Osteocyte (in vitro differentiated cells): ENCODE measurements around the gene ESM1. TPM values are rescaled to one million over a fixed set of nuclear protein-coding genes. Genes with fewer than 3 reads are reported as not detected.

ENCODE experiments used
- DNase-seq: peaks from one replicate; pipeline ENCODE4 v3.0.0; 2021; ENCODE audit warnings: mixed read lengths; ENCODE audit not compliant: unreplicated experiment; ENCODE audit errors: extremely low spot score
- H3K27ac Mint-ChIP-seq: one replicate; pipeline ENCODE4 v1.8.0; 2021; ENCODE audit warnings: mild to moderate bottlenecking, mixed read lengths; ENCODE audit not compliant: unreplicated experiment
- H3K27me3 Mint-ChIP-seq: one replicate; pipeline ENCODE4 v1.8.0; 2021; ENCODE audit warnings: mixed read lengths; ENCODE audit not compliant: unreplicated experiment
- H3K36me3 Mint-ChIP-seq: one replicate; pipeline ENCODE4 v1.8.0; 2021; ENCODE audit warnings: mixed read lengths; ENCODE audit not compliant: unreplicated experiment
- H3K4me1 Mint-ChIP-seq: one replicate; pipeline ENCODE4 v1.8.0; 2021; ENCODE audit warnings: mixed read lengths; ENCODE audit not compliant: unreplicated experiment
- H3K4me3 Mint-ChIP-seq: one replicate; pipeline ENCODE4 v1.8.0; 2021; ENCODE audit warnings: mild to moderate bottlenecking, moderate library complexity, mixed read lengths; ENCODE audit not compliant: unreplicated experiment
- H3K9me3 Mint-ChIP-seq: one replicate; pipeline ENCODE4 v1.8.0; 2021; ENCODE audit warnings: mixed read lengths; ENCODE audit not compliant: unreplicated experiment
- CTCF ChIP-seq: fragments of 200-600 bp; sonication (generic); IDR thresholded peaks from 2 replicates; pipeline ENCODE4 v1.5.0; 2021; ENCODE audit warnings: antibody characterized with exemption, mild to moderate bottlenecking, moderate library complexity
- total RNA-seq: library from RNA; stranded (reverse); gene quantifications from 2 replicates; pipeline ENCODE4 v1.2.1, GENCODE V29; 2021

The ESM1 gene
- total RNA-seq, 1 donor from 2014 or later = 0.35 TPM

GRCh38 chr5:54947187-54947586 lies 38.2 kb downstream of the ESM1 start:
- Mint-ChIP-seq H3K4me3 (no peak overlapping the region), H3K4me1 (no peaks in the 10 kb centered on the region), H3K27me3 (peaks cover 53% of the 10 kb centered on the region), H3K27ac (no peak overlapping the region), H3K9me3 (no peaks in the 10 kb centered on the region), H3K36me3 (no peaks in the 10 kb centered on the region)
- TF ChIP-seq CTCF = no peak
- no peak for DNase-seq

- peaks cover 45% of the 10 kb centered on the region for H3K27me3 Mint-ChIP-seq
- H3K36me3 Mint-ChIP-seq = no peaks in the 10 kb centered on the region
- no peaks in the 10 kb centered on the region for H3K4me1 Mint-ChIP-seq
- TF ChIP-seq CTCF = no peak
- H3K9me3 Mint-ChIP-seq = no peaks in the 10 kb centered on the region
- no peak overlapping the region for H3K4me3 Mint-ChIP-seq
- no peak overlapping the region for H3K27ac Mint-ChIP-seq
- no peak for DNase-seq
Observed at GRCh38 chr5:54946306-54946819, 39.0 kb downstream of the ESM1 start.

GRCh38 chr5:54944364-54944763 lies 41.0 kb downstream of the ESM1 start:
- TF ChIP-seq CTCF = peak; percentile 81
- H3K4me1 Mint-ChIP-seq = no peaks in the 10 kb centered on the region
- no peak overlapping the region for H3K27ac Mint-ChIP-seq
- H3K27me3 Mint-ChIP-seq = peaks cover 38% of the 10 kb centered on the region
- DNase-seq = no peak
- no peak overlapping the region for H3K4me3 Mint-ChIP-seq
- H3K9me3 Mint-ChIP-seq = no peaks in the 10 kb centered on the region
- H3K36me3 Mint-ChIP-seq = no peaks in the 10 kb centered on the region

- no peak for DNase-seq
- no peak overlapping the region for H3K4me3 Mint-ChIP-seq
- TF ChIP-seq CTCF = no peak
- H3K27ac Mint-ChIP-seq = no peak overlapping the region
- peaks cover 40% of the 10 kb centered on the region for H3K27me3 Mint-ChIP-seq
- no peaks in the 10 kb centered on the region for H3K4me1 Mint-ChIP-seq
- no peaks in the 10 kb centered on the region for H3K36me3 Mint-ChIP-seq
- H3K9me3 Mint-ChIP-seq = no peaks in the 10 kb centered on the region
Observed at GRCh38 chr5:54942064-54942778, 43.2 kb downstream of the ESM1 start.

- Mint-ChIP-seq H3K9me3 (no peaks in the 10 kb centered on the region), H3K4me3 (no peak overlapping the region), H3K27ac (no peak overlapping the region), H3K36me3 (no peaks in the 10 kb centered on the region), H3K4me1 (no peaks in the 10 kb centered on the region), H3K27me3 (peaks cover 52% of the 10 kb centered on the region)
- no peak for DNase-seq
- no peak for TF ChIP-seq CTCF
Observed at GRCh38 chr5:54936201-54936600, 49.2 kb downstream of the ESM1 start.
